Neural cell (in vitro differentiated cells): ENCODE measurements around the gene CELSR3.

ENCODE experiments used
- CTCF ChIP-seq: fragments of 450-650 bp; IDR thresholded peaks from 2 replicates; pipeline ENCODE4 v1.5.1; 2014; ENCODE audit warnings: antibody characterized with exemption, mild to moderate bottlenecking, moderate library complexity; ENCODE audit not compliant: poor library complexity, severe bottlenecking
- EZH2 ChIP-seq: fragments of 200-600, 300-800 bp; shearing (Covaris generic), sonication (generic); IDR thresholded peaks from 2 replicates; pipeline ENCODE4 v1.6.1; 2014; ENCODE audit warnings: antibody characterized with exemption, low read length, borderline replicate concordance, mild to moderate bottlenecking; ENCODE audit not compliant: insufficient read depth, poor library complexity, severe bottlenecking
- RAD21 ChIP-seq: fragments of 450-650 bp; conservative IDR thresholded peaks from 2 replicates; pipeline ENCODE4 v1.6.1; 2014; ENCODE audit warnings: antibody characterized with exemption, mild to moderate bottlenecking, moderate library complexity

- TF ChIP-seq CTCF (no peak), EZH2 (no peak), RAD21 (no peak)
These were observed 32.3 kb downstream of the CELSR3 start for GRCh38 chr3:48630407-48630806.
